DND-41 (cell line): Measurements from ENCODE around the gene FSTL1.

ENCODE experiments used
- EZH2 ChIP-seq: IDR thresholded peaks from 3 replicates; pipeline ENCODE4 v1.6.1; 2012; ENCODE audit warnings: borderline replicate concordance, low read depth, mild to moderate bottlenecking, moderate library complexity, low read length, inconsistent platforms; ENCODE audit not compliant: severe bottlenecking
- TF ChIP-seq, protein P1 (sequence below): IDR thresholded peaks from 2 replicates; pipeline ENCODE4 v1.5.1; 2012; ENCODE audit warnings: borderline replicate concordance, low read length, moderate library complexity, mild to moderate bottlenecking; ENCODE audit not compliant: poor library complexity, severe bottlenecking; ENCODE audit errors: extremely low read depth

DNA sequence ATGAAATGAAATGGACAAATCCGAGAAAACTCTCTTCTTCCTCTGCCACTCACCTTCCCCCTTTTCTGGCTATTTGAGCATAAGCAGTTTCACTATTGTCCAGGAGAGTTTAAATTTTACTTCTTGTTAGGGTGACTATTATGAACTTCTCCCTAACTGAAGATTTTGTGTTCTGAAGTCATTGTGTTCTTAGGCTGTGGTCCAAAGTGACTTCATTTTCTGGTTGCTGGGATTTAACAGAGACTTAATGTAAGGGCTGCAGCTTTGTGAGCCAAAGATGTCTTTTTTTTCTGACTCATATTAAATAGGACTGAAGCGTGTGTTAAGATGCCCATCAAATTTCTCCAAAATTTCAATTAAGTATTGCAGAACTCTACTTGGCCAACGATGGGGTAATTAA lies 46.5 kb upstream of the FSTL1 start:
- TF ChIP-seq, protein P1, sequence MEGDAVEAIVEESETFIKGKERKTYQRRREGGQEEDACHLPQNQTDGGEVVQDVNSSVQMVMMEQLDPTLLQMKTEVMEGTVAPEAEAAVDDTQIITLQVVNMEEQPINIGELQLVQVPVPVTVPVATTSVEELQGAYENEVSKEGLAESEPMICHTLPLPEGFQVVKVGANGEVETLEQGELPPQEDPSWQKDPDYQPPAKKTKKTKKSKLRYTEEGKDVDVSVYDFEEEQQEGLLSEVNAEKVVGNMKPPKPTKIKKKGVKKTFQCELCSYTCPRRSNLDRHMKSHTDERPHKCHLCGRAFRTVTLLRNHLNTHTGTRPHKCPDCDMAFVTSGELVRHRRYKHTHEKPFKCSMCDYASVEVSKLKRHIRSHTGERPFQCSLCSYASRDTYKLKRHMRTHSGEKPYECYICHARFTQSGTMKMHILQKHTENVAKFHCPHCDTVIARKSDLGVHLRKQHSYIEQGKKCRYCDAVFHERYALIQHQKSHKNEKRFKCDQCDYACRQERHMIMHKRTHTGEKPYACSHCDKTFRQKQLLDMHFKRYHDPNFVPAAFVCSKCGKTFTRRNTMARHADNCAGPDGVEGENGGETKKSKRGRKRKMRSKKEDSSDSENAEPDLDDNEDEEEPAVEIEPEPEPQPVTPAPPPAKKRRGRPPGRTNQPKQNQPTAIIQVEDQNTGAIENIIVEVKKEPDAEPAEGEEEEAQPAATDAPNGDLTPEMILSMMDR = no peak
- no peak for TF ChIP-seq EZH2
